Left lung (tissue), 10 donors: ENCODE data around the gene RYK. TPM values are rescaled to one million over a fixed set of nuclear protein-coding genes. Genes with fewer than 3 reads are reported as not detected.

Experiments
- ATAC-seq: fragments of 200-7000 bp; cut with Tn5 transposase; one replicate; pipeline ENCODE4 v1.9.1; 2020; ENCODE audit warnings: moderate library complexity
- DNase-seq, 4 donors: peaks; one replicate each; pipeline ENCODE4 v3.0.0-alpha.2; 2013 to 2020
- H3K27ac ChIP-seq, 2 donors: fragments of 200-600 bp; sonication (generic) in 1 of 2; one replicate each; pipeline versions ENCODE4 v1.5.0 to v1.8.0; 2020 to 2021
- H3K27me3 ChIP-seq, 2 donors: fragments of 200-600 bp; sonication (generic) in 1 of 2; one replicate each; pipeline versions ENCODE4 v1.5.0 to v1.8.0; 2020 to 2021
- H3K36me3 ChIP-seq, 2 donors: fragments of 200-600 bp; sonication (generic) in 1 of 2; one replicate each; pipeline versions ENCODE4 v1.5.0 to v1.8.0; 2020 to 2021
- H3K4me1 ChIP-seq, 2 donors: fragments of 200-600 bp; one replicate each; pipeline ENCODE4 v1.8.0; 2021
- H3K4me3 ChIP-seq, 2 donors: fragments of 200-600 bp; sonication (generic) in 1 of 2; one replicate each; pipeline versions ENCODE4 v1.5.0 to v1.8.0; 2020 to 2021; ENCODE audit warnings: mild to moderate bottlenecking in 1 of 2
- H3K9me3 ChIP-seq, 2 donors: fragments of 200-600 bp; sonication (generic) in 1 of 2; one replicate each; pipeline versions ENCODE4 v1.5.0 to v1.8.0; 2020 to 2021
- CTCF ChIP-seq, 2 donors: fragments of 200-600 bp; sonication (generic) in 1 of 2; IDR thresholded peaks; one replicate each; pipeline versions ENCODE4 v1.5.0 to v1.8.0; 2021; ENCODE audit warnings: antibody characterized with exemption in 2 of 2
- intact Hi-C, 2 donors: fragments of 100-400 bp; cut with DNase I; formaldehyde crosslinking; loops; one replicate each; pipeline versions ENCODE4 v1.11.2 to v1.14.2; 2022
- polyA plus RNA-seq, 6 donors: library from polyadenylated mRNA; unstranded; fragments of 120-200 nt; gene quantifications; one replicate each; pipeline ENCODE4 v1.2.1, GENCODE V29; 2013; ENCODE audit not compliant: insufficient read length in 6 of 6
- total RNA-seq, 2 donors: library from RNA; stranded (reverse); fragmentation: NEBNext Ultra II Directional; extraction: Animal tissue kit (Norgen Biotek cat#: 25700); gene quantifications; one replicate each; pipeline ENCODE4 v1.2.1, GENCODE V29; 2021
- donor health status: DM: no; HTN: yes; CAD: no.
- donor health status: DM: no; HTN: no; CAD: no.

The RYK gene
- total and polyA plus RNA-seq, 8 donors: 44.1 to 146 (median 125) TPM

- no peak overlapping the region for H3K4me3 ChIP-seq
- H3K27ac ChIP-seq: no peak overlapping the region
- DNase-seq (no peak), ATAC-seq (no peak)
- TF ChIP-seq CTCF (IDR thresholded peaks at IDR 0.05): no peak
- intact Hi-C loops: no loop called here
- no peaks in the 10 kb centered on the region for H3K9me3 ChIP-seq
- H3K27me3 ChIP-seq: no peaks in the 10 kb centered on the region
- peaks cover 0 to 2% of the 10 kb centered on the region in 2 donors for H3K4me1 ChIP-seq
- H3K36me3 ChIP-seq: no peaks in the 10 kb centered on the region
Observed at GRCh38 chr3:134296616-134297015, 46.0 kb upstream of the RYK start.

- Histone ChIP-seq H3K4me1 (peaks cover 0 to 7% of the 10 kb centered on the region in 2 donors), H3K9me3 (no peaks in the 10 kb centered on the region), H3K36me3 (no peaks in the 10 kb centered on the region), H3K27ac (no peak overlapping the region), H3K27me3 (no peaks in the 10 kb centered on the region), H3K4me3 (no peak overlapping the region)
- DNase-seq: no peak
- intact Hi-C loops: no loop called here
- no peak for ATAC-seq
- no peak for TF ChIP-seq CTCF (IDR thresholded peaks at IDR 0.05)
Observed at GRCh38 chr3:134295930-134296329, 45.3 kb upstream of the RYK start.

- H3K4me3 ChIP-seq: no peak overlapping the region
- intact Hi-C loops: no loop called here
- no peaks in the 10 kb centered on the region for H3K27me3 ChIP-seq
- no peak for TF ChIP-seq CTCF (IDR thresholded peaks at IDR 0.05)
- ATAC-seq (peak; percentile 25), DNase-seq (no peak)
- H3K4me1 ChIP-seq: peaks cover 0 to 7% of the 10 kb centered on the region in 2 donors
- H3K36me3 ChIP-seq: no peaks in the 10 kb centered on the region
- H3K27ac ChIP-seq: no peak overlapping the region
- no peaks in the 10 kb centered on the region for H3K9me3 ChIP-seq
Observed at GRCh38 chr3:134294302-134295280, 43.9 kb upstream of the RYK start.

- TF ChIP-seq CTCF (IDR thresholded peaks at IDR 0.05): no peak
- Histone ChIP-seq H3K4me1 (peaks cover 0 to 7% of the 10 kb centered on the region in 2 donors), H3K27ac (peak overlapping the region in 1 of 2 donors; percentile 45), H3K27me3 (no peaks in the 10 kb centered on the region), H3K4me3 (no peak overlapping the region), H3K9me3 (no peaks in the 10 kb centered on the region), H3K36me3 (no peaks in the 10 kb centered on the region)
- ATAC-seq (peak; percentile 84), DNase-seq (peak in 3 of 4 donors; percentile 70 to 92 (median 83))
- intact Hi-C loops: no loop called here
Observed at GRCh38 chr3:134291319-134292254, 40.9 kb upstream of the RYK start.
